B cell (primary cell): Measurements from ENCODE around the gene MAD1L1. TPM values are rescaled to one million over a fixed set of nuclear protein-coding genes. Genes with fewer than 3 reads are reported as not detected.

Experiments used
- ATAC-seq: fragments of 200-7000 bp; cut with Tn5 transposase; one replicate; pipeline ENCODE4 v1.10.0; 2021; ENCODE audit warnings: low read depth, mild to moderate bottlenecking, moderate number of reproducible peaks, moderate library complexity
- CTCF ChIA-PET: fragments of 350-600 bp; sonication (Branson Sonifier 250); formaldehyde crosslinking; loops from one replicate; lab custom pipeline; 2021; ENCODE audit warnings: antibody characterized with exemption, inconsistent platforms; lab: Charles Lee
- POLR2A ChIA-PET: fragments of 350-600 bp; sonication (Branson Sonifier 250); formaldehyde crosslinking; loops from one replicate; lab custom pipeline; 2021; ENCODE audit warnings: antibody characterized with exemption; lab: Charles Lee
- DNase-seq: peaks from one replicate; pipeline ENCODE4 v3.0.0; 2013
- H2AFZ ChIP-seq: 2 replicates; pipeline ENCODE4 v1.6.1; 2012; ENCODE audit warnings: mild to moderate bottlenecking, low read depth, low read length; ENCODE audit not compliant: insufficient read depth, poor library complexity, severe bottlenecking
- H3K27ac ChIP-seq, 2 donors: 1 replicate in 1 of 2; 2 replicates in 1 of 2; pipeline ENCODE4 v1.5.1; 2012 to 2013; ENCODE audit warnings: low read length in 2 of 2, mild to moderate bottlenecking in 2 of 2, moderate library complexity in 1 of 2
- H3K27me3 ChIP-seq, 4 experiments: fragments of 200-600 bp in 1 of 4; sonication (generic) in 1 of 4; replicated peaks in 1 of 4; 1 replicate in 2 of 4; 2 replicates in 2 of 4; pipeline versions ENCODE4 v1.6.1 to v1.7.0; 2013 to 2016; ENCODE audit warnings: low read length in 3 of 4, mild to moderate bottlenecking in 2 of 4, mixed read lengths in 1 of 4, moderate library complexity in 1 of 4; ENCODE audit not compliant: insufficient read depth in 4 of 4, control insufficient read depth in 3 of 4; ENCODE audit errors: control extremely low read depth in 1 of 4
- H3K36me3 ChIP-seq, 2 experiments: replicated peaks in 1 of 2; 1 replicate in 1 of 2; 2 replicates in 1 of 2; pipeline versions ENCODE4 v1.6.1 to v1.7.1; 2013; ENCODE audit warnings: low read length in 1 of 2; ENCODE audit not compliant: insufficient read depth in 2 of 2, control insufficient read depth in 1 of 2; ENCODE audit errors: control extremely low read depth in 1 of 2, extremely low read depth in 1 of 2
- H3K4me1 ChIP-seq, 2 donors: fragments of 200-600 bp in 1 of 2; sonication (generic) in 1 of 2; 1 replicate in 1 of 2; 2 replicates in 1 of 2; pipeline versions ENCODE4 v1.5.1 to v1.6.1; 2013 to 2017; ENCODE audit warnings: low read length in 2 of 2; ENCODE audit not compliant: control insufficient read depth in 2 of 2, insufficient read depth in 2 of 2
- H3K4me2 ChIP-seq: replicated peaks from 2 replicates; pipeline ENCODE3; 2012; ENCODE audit warnings: mild to moderate bottlenecking, low read depth, low read length; ENCODE audit not compliant: poor library complexity, severe bottlenecking
- H3K4me3 ChIP-seq, 5 experiments: fragments of 200-600 bp in 1 of 5; sonication (generic) in 1 of 5; 1 replicate in 3 of 5; 2 replicates in 2 of 5; pipeline versions ENCODE4 v1.5.1 to v1.7.0; 2011 to 2016; ENCODE audit warnings: low read length in 4 of 5, mild to moderate bottlenecking in 4 of 5, low read depth in 2 of 5, control low read depth in 1 of 5, moderate library complexity in 1 of 5; ENCODE audit not compliant: insufficient read depth in 1 of 5; ENCODE audit errors: control extremely low read depth in 1 of 5, extremely low read depth in 1 of 5
- H3K79me2 ChIP-seq: fragments of 200-600 bp; sonication (generic); one replicate; pipeline ENCODE4 v1.6.0; 2016; ENCODE audit warnings: low read length; ENCODE audit not compliant: control insufficient read depth, insufficient read depth
- H3K9ac ChIP-seq: fragments of 200-600 bp; sonication (generic); 2 replicates; pipeline ENCODE4 v1.6.1; 2017; ENCODE audit warnings: mild to moderate bottlenecking, low read length, moderate library complexity
- H3K9me3 ChIP-seq, 3 donors: one replicate each; pipeline versions ENCODE4 v1.6.1 to v1.7.1; 2013; ENCODE audit warnings: low read length in 2 of 3; ENCODE audit not compliant: control insufficient read depth in 2 of 3, insufficient read depth in 1 of 3; ENCODE audit errors: control extremely low read depth in 1 of 3
- H4K20me1 ChIP-seq: 2 replicates; pipeline ENCODE4 v1.6.0; 2012; ENCODE audit warnings: mild to moderate bottlenecking, low read length; ENCODE audit not compliant: insufficient read depth, control insufficient read depth, poor library complexity, severe bottlenecking
- H3K27ac Mint-ChIP-seq: one replicate; pipeline ENCODE4 v1.8.0; 2021; ENCODE audit warnings: mixed read lengths
- H3K27me3 Mint-ChIP-seq: one replicate; pipeline ENCODE4 v1.8.0; 2021; ENCODE audit warnings: mixed read lengths
- H3K4me1 Mint-ChIP-seq: one replicate; pipeline ENCODE4 v1.8.0; 2021; ENCODE audit warnings: mixed read lengths
- H3K4me3 Mint-ChIP-seq: one replicate; pipeline ENCODE4 v1.8.0; 2021; ENCODE audit warnings: mixed read lengths
- H3K9me3 Mint-ChIP-seq: one replicate; pipeline ENCODE4 v1.8.0; 2022; ENCODE audit warnings: mixed read lengths; ENCODE audit not compliant: insufficient read depth
- EZH2 ChIP-seq: IDR thresholded peaks from 2 replicates; pipeline ENCODE4 v1.6.1; 2012; ENCODE audit warnings: borderline replicate concordance, low read depth, mild to moderate bottlenecking, moderate library complexity, low read length; ENCODE audit not compliant: insufficient read depth, poor library complexity, severe bottlenecking
- WGBS: methylation state at CpG from one replicate; pipeline ENCODE4 v1.1.5; 2013; ENCODE audit warnings: missing lambda C conversion rate; ENCODE audit not compliant: insufficient coverage; 5-methylcytosine and 5-hydroxymethylcytosine counted together
- intact Hi-C: fragments of 100-400 bp; cut with micrococcal nuclease; formaldehyde crosslinking; loops from one replicate; pipeline ENCODE4 v1.10.0; 2022
- polyA plus RNA-seq: library from polyadenylated mRNA; depleted of rRNA; stranded (reverse); fragments of >200 nt; gene quantifications from 2 replicates; pipeline ENCODE4 v1.2.3, GENCODE V29; 2012
- total RNA-seq, 2 donors: library from RNA; stranded (reverse); fragments of 120-200 nt in 1 of 2; gene quantifications; 1 replicate in 1 of 2; 2 replicates in 1 of 2; pipeline versions ENCODE4 v1.2.3 to v1.2.4, GENCODE V29; 2013 to 2022
- TF ChIP-seq, protein P1 (sequence below): fragments of 200-600 bp; IDR thresholded peaks from one replicate; pipeline ENCODE4 v1.8.0; 2022; ENCODE audit warnings: antibody characterized with exemption, mild to moderate bottlenecking

The MAD1L1 gene
- total and polyA plus RNA-seq, 2 donors (not counting 1 experiment from before 2014, with no cell fraction given) = 86.7 to 110 TPM

DNA sequence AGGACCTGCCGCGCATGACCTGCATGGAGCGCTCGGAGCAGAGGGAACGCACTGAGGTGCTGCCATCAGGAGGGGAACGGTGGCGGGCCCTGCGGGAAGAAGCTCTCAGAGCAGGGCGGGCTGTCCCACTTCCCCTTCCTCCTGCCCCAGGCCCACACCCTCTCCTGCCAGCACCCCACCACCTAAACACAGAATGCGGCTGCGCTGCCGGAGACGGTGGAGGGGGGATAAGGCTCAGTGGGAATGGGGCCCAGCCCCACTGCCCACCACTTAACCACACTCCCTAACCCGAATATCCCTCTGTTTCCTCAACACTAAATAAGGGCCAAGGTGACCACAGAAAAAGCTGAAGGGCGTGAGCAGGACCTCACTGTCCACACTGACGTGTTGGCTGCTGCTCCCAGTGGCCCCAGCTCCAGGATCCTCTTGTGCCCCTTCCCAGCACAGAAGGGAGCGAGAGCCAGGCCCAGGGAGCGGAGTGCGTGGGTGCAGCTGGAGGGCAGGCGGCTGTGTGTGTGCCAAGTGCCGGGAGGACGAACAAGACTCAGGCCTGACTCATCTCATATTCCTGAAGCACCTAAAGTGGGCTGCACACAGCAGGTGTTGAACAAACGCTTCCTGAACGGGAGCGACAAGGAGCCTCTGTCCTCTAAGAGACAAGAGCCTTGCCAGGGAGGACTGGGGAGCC, 116.8 kb downstream of the MAD1L1 start:
- ChIA-PET CTCF (no interaction called here), POLR2A (no interaction called here)
- H3K4me3 Mint-ChIP-seq = no peak overlapping the region
- Histone ChIP-seq H3K4me2 (peak overlapping the region; percentile 25), H3K4me3 (no peak overlapping the region), H3K79me2 (peaks cover 9% of the 10 kb centered on the region), H2AFZ (no peak overlapping the region), H3K9me3 (peaks cover 0 to 9% (median 0%) of the 10 kb centered on the region in 3 donors), H3K27me3 (no peaks in the 10 kb centered on the region), H3K9ac (no peak overlapping the region), H3K27ac (no peak overlapping the region), H3K36me3 (no peaks in the 10 kb centered on the region), H3K4me1 (peaks cover 16 to 24% of the 10 kb centered on the region in 2 donors), H4K20me1 (peaks cover 5% of the 10 kb centered on the region)
- intact Hi-C loops = no loop called here
- TF ChIP-seq, protein P1, sequence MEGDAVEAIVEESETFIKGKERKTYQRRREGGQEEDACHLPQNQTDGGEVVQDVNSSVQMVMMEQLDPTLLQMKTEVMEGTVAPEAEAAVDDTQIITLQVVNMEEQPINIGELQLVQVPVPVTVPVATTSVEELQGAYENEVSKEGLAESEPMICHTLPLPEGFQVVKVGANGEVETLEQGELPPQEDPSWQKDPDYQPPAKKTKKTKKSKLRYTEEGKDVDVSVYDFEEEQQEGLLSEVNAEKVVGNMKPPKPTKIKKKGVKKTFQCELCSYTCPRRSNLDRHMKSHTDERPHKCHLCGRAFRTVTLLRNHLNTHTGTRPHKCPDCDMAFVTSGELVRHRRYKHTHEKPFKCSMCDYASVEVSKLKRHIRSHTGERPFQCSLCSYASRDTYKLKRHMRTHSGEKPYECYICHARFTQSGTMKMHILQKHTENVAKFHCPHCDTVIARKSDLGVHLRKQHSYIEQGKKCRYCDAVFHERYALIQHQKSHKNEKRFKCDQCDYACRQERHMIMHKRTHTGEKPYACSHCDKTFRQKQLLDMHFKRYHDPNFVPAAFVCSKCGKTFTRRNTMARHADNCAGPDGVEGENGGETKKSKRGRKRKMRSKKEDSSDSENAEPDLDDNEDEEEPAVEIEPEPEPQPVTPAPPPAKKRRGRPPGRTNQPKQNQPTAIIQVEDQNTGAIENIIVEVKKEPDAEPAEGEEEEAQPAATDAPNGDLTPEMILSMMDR = no peak
- no peak for TF ChIP-seq EZH2
- H3K9me3 Mint-ChIP-seq = no peaks in the 10 kb centered on the region
- no peak overlapping the region for H3K27ac Mint-ChIP-seq
- no peak for DNase-seq
- no peaks in the 10 kb centered on the region for H3K27me3 Mint-ChIP-seq
- ATAC-seq = no peak
- peaks cover 42% of the 10 kb centered on the region for H3K4me1 Mint-ChIP-seq
- 69% methylated on average over 20 of the region's 25 CpGs for WGBS

DNA sequence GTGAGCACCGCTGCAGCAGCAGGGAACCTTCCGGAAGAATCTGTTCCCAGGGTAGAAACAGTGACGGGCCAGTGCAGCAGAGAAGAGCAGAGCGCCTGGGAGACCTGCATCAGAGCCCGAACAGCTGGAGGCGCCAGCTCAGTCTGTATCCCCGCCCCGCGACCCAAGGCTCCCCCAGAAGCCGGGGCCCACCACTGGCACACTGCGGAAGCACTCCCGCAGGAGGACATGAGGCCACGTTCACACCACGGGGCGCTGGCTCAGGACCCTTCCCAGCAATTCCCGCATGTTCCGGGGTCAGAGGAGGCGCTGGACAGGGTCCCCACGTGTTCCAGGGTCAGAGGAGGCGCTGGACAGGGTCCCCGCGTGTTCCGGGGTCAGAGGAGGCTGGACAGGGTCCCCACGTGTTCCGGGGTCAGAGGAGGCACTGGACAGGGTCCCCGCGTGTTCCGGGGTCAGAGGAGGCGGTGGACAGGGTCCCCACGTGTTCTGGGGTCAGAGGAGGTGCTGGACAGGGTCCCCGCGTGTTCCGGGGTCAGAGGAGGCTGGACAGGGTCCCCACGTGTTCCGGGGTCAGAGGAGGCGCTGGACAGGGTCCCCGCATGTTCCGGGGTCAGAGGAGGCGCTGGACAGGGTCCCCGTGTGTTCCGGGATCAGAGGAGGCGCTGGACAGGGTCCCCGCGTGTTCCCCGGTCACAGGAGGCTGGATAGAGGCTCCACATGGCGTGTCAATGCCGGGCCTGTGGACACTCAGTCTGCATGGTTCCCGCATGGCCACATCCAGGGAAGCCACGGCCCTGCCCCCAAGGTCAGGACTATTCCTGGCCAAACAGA, 117.6 kb downstream of the MAD1L1 start:
- peaks cover 46% of the 10 kb centered on the region for H3K4me1 Mint-ChIP-seq
- H3K4me2 ChIP-seq = peak overlapping the region; percentile 25
- H3K9me3 ChIP-seq = peaks cover 0 to 9% (median 0%) of the 10 kb centered on the region in 3 donors
- no peak overlapping the region for H3K9ac ChIP-seq
- no peak overlapping the region for H3K4me3 Mint-ChIP-seq
- TF ChIP-seq, protein P1 = no peak
- TF ChIP-seq EZH2 = no peak
- H2AFZ ChIP-seq = no peak overlapping the region
- no peak for ATAC-seq
- H3K27me3 ChIP-seq = no peaks in the 10 kb centered on the region
- DNase-seq = no peak
- intact Hi-C loops = no loop called here
- H3K9me3 Mint-ChIP-seq = no peaks in the 10 kb centered on the region
- H3K4me3 ChIP-seq = no peak overlapping the region
- H4K20me1 ChIP-seq = peaks cover 5% of the 10 kb centered on the region
- CTCF ChIA-PET = no interaction called here
- 96% methylated on average over 49 of the region's 49 CpGs for WGBS
- H3K36me3 ChIP-seq = no peaks in the 10 kb centered on the region
- H3K79me2 ChIP-seq = peaks cover 11% of the 10 kb centered on the region
- H3K27me3 Mint-ChIP-seq = no peaks in the 10 kb centered on the region
- peaks cover 16 to 27% of the 10 kb centered on the region in 2 donors for H3K4me1 ChIP-seq
- H3K27ac Mint-ChIP-seq = no peak overlapping the region
- no peak overlapping the region for H3K27ac ChIP-seq
- POLR2A ChIA-PET = no interaction called here
